ENCODE measurements around the gene ADAMTS16. TPM values are rescaled to one million over a fixed set of nuclear protein-coding genes. Genes with fewer than 3 reads are reported as not detected.

ADAMTS16 gene
- total RNA-seq, 1 donor from 2014 or later: 4.1 TPM

DNA sequence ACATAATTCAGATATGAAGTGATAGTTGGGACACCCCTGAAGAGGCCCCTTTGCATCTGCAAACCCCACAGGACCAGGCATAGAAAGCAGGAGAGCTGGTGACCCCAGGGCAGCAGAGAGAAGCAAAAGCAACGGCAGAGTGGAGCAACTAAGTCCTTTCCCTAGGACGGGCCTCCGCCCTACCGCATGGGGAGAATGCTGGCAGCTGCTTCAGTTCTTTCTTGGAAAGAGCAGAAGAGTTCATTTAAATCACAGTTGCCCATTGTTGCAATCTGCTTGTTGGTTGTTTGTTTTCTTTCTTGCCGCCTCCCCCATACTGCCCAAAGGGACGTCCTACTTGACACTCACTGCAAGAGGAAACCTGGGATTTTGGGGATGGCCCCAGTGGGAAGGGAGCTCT lies 126.2 kb downstream of the ADAMTS16 start:
- no peak overlapping the region for H3K27ac Mint-ChIP-seq
- peaks cover 9% of the 10 kb centered on the region for H3K27me3 Mint-ChIP-seq (ENCODE audit: insufficient read depth, low read depth)
- peaks cover 26% of the 10 kb centered on the region for H3K4me1 Mint-ChIP-seq
- Histone ChIP-seq H3K27me3 (no peaks in the 10 kb centered on the region), H3K4me1 (peaks cover 7% of the 10 kb centered on the region), H3K4me3 (no peak overlapping the region), H3K27ac (no peak overlapping the region), H3K9ac (no peak overlapping the region), H3K36me3 (no peaks in the 10 kb centered on the region), H3K4me2 (no peak overlapping the region), H3F3A (ENCODE audit: low read depth) (peaks cover under 1% of the 10 kb centered on the region), H3K9me3 (ENCODE audit: low read depth) (no peaks in the 10 kb centered on the region), H3K79me2 (ENCODE audit: low read depth) (no peaks in the 10 kb centered on the region), H4K20me1 (ENCODE audit: low read depth) (no peaks in the 10 kb centered on the region), H2AFZ (replicated peaks) (peak overlapping the region; percentile 26)
- H3K4me3 Mint-ChIP-seq: no peak overlapping the region
- TF ChIP-seq EZH2 (IDR thresholded peaks at IDR 0.05): no peak
- TF ChIP-seq EZH2phosphoT487 (IDR thresholded peaks at IDR 0.05): no peak
- TF ChIP-seq, protein P1, sequence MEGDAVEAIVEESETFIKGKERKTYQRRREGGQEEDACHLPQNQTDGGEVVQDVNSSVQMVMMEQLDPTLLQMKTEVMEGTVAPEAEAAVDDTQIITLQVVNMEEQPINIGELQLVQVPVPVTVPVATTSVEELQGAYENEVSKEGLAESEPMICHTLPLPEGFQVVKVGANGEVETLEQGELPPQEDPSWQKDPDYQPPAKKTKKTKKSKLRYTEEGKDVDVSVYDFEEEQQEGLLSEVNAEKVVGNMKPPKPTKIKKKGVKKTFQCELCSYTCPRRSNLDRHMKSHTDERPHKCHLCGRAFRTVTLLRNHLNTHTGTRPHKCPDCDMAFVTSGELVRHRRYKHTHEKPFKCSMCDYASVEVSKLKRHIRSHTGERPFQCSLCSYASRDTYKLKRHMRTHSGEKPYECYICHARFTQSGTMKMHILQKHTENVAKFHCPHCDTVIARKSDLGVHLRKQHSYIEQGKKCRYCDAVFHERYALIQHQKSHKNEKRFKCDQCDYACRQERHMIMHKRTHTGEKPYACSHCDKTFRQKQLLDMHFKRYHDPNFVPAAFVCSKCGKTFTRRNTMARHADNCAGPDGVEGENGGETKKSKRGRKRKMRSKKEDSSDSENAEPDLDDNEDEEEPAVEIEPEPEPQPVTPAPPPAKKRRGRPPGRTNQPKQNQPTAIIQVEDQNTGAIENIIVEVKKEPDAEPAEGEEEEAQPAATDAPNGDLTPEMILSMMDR (IDR thresholded peaks at IDR 0.05): no peak
- H3K36me3 Mint-ChIP-seq: peaks cover 15% of the 10 kb centered on the region
- H3K9me3 Mint-ChIP-seq: peaks cover 19% of the 10 kb centered on the region
- DNase-seq (ENCODE audit: low spot score): peak; percentile 10

DNA sequence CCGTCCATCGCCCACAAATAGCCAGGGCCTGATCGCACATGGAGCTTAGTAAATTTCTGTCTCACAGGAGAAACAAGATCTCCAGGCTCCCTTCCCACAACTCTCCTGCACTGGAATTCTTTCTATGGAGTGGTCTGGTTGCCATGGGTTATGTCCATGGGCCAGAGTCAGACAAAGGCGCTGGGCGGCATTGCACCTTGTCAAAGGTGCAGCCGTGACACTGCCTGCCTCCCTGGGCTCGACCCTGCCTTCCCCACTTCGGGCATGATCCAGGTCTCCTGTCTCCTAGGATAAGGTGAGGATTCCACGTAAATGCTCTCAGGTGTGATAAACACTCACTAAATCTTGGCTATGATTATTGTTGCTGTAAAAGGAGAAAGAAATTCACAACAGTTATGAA lies 130.0 kb downstream of the ADAMTS16 start:
- Histone ChIP-seq H3K79me2 (ENCODE audit: low read depth) (no peaks in the 10 kb centered on the region), H4K20me1 (ENCODE audit: low read depth) (no peaks in the 10 kb centered on the region), H3K36me3 (no peaks in the 10 kb centered on the region), H3F3A (ENCODE audit: low read depth) (peaks cover 9% of the 10 kb centered on the region), H3K4me1 (peaks cover 20% of the 10 kb centered on the region), H2AFZ (replicated peaks) (no peak overlapping the region), H3K4me3 (no peak overlapping the region), H3K4me2 (no peak overlapping the region), H3K27ac (no peak overlapping the region), H3K27me3 (no peaks in the 10 kb centered on the region), H3K9ac (no peak overlapping the region), H3K9me3 (ENCODE audit: low read depth) (no peaks in the 10 kb centered on the region)
- Mint-ChIP-seq H3K27ac (peak overlapping the region; percentile 27), H3K36me3 (peaks cover 11% of the 10 kb centered on the region), H3K4me1 (peaks cover 46% of the 10 kb centered on the region), H3K27me3 (ENCODE audit: insufficient read depth, low read depth) (peaks cover 9% of the 10 kb centered on the region), H3K9me3 (peaks cover 15% of the 10 kb centered on the region), H3K4me3 (peak overlapping the region; percentile 30)
- TF ChIP-seq, protein P1 (IDR thresholded peaks at IDR 0.05): no peak
- TF ChIP-seq EZH2 (IDR thresholded peaks at IDR 0.05): no peak
- TF ChIP-seq EZH2phosphoT487 (IDR thresholded peaks at IDR 0.05): no peak
- DNase-seq (ENCODE audit: low spot score): no peak

DNA sequence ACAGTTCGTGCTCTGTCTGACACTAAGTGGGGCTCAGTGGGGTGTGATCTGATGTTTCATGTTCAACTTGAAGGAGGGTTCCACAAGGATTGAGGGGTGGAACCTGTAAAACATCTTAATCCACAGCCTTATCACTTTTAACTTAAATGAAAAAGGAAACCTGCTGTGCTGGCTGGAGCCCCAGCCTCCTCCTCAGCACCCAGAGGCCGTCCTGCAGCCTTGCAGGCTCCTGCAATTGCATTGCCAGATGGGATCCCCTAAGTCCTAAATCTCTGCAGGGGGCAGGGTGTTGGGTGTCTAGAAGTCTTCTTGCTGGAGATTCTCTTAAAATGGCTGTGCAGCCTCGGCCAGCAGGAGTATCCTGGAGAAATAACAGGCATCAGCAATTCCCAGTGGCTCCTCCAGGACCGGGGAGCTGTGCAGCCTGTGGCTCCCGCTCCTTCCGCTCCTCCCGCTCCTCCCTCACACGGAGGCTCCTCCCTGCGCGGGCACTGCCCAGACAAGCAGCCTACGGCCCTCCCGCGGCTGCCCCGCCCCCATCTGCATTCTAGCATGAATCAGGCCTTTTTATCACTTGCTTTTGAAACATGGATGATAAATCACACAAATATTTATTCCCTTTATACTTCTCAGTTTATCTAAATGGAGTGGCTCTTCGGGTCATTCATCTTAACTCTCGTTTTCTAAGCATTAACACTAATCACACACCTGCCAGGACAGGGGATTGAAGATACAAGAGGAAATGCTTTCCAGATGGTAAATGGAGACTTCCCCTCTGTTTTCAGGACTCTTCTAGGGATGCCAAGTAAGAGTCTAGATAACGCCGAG lies 131.0 kb downstream of the ADAMTS16 start:
- peak; percentile 71 for DNase-seq (ENCODE audit: low spot score)
- TF ChIP-seq, protein P1 (IDR thresholded peaks at IDR 0.05): no peak
- TF ChIP-seq EZH2phosphoT487 (IDR thresholded peaks at IDR 0.05) (no peak), EZH2 (IDR thresholded peaks at IDR 0.05) (no peak)
- no peaks in the 10 kb centered on the region for H3K79me2 ChIP-seq (ENCODE audit: low read depth)
- peaks cover 9% of the 10 kb centered on the region for H3F3A ChIP-seq (ENCODE audit: low read depth)
- H3K27ac ChIP-seq: no peak overlapping the region
- H3K9me3 ChIP-seq (ENCODE audit: low read depth): no peaks in the 10 kb centered on the region
- peak overlapping the region; percentile 9 for H3K4me2 ChIP-seq
- H3K9ac ChIP-seq: no peak overlapping the region
- peaks cover 11% of the 10 kb centered on the region for H3K36me3 Mint-ChIP-seq
- peaks cover 19% of the 10 kb centered on the region for H3K4me1 ChIP-seq
- H3K27me3 ChIP-seq: no peaks in the 10 kb centered on the region
- H2AFZ ChIP-seq (replicated peaks): peak overlapping the region; percentile 6
- no peaks in the 10 kb centered on the region for H4K20me1 ChIP-seq (ENCODE audit: low read depth)
- H3K27me3 Mint-ChIP-seq (ENCODE audit: insufficient read depth, low read depth): peaks cover 7% of the 10 kb centered on the region
- H3K4me1 Mint-ChIP-seq: peaks cover 46% of the 10 kb centered on the region
- no peak overlapping the region for H3K4me3 ChIP-seq
- peak overlapping the region; percentile 98 for H3K27ac Mint-ChIP-seq
- peaks cover 15% of the 10 kb centered on the region for H3K9me3 Mint-ChIP-seq
- peak overlapping the region; percentile 80 for H3K4me3 Mint-ChIP-seq
- no peaks in the 10 kb centered on the region for H3K36me3 ChIP-seq

Data from neural progenitor cell (in vitro differentiated cells).